HUES48 (cell line): ENCODE results near the gene TCF25.

ENCODE experiments used
- H3K27ac ChIP-seq: one replicate; pipeline ENCODE4 v1.7.0; 2013; ENCODE audit warnings: low read depth, low read length, inconsistent platforms
- H3K27me3 ChIP-seq: 2 replicates; pipeline ENCODE4 v1.6.1; 2013; ENCODE audit warnings: mild to moderate bottlenecking, low read length; ENCODE audit not compliant: control insufficient read depth, insufficient read depth
- H3K36me3 ChIP-seq: 2 replicates; pipeline ENCODE4 v1.6.1; 2013; ENCODE audit warnings: low read length; ENCODE audit not compliant: control insufficient read depth, insufficient read depth
- H3K4me1 ChIP-seq: 2 replicates; pipeline ENCODE4 v1.6.1; 2013; ENCODE audit warnings: mild to moderate bottlenecking, low read length; ENCODE audit not compliant: control insufficient read depth, insufficient read depth
- H3K4me3 ChIP-seq: 2 replicates; pipeline ENCODE4 v1.5.1; 2013; ENCODE audit warnings: mild to moderate bottlenecking, low read depth, low read length
- H3K9ac ChIP-seq: 2 replicates; pipeline ENCODE4 v1.6.1; 2013; ENCODE audit warnings: mild to moderate bottlenecking, low read depth, low read length, moderate library complexity
- H3K9me3 ChIP-seq: 2 replicates; pipeline ENCODE4 v1.6.1; 2013; ENCODE audit warnings: low read length; ENCODE audit not compliant: control insufficient read depth, insufficient read depth

TCF25 gene

GRCh38 chr16:89915303-89916232, 42.2 kb downstream of the TCF25 start:
- Histone ChIP-seq H3K27ac (no peak overlapping the region), H3K4me1 (no peaks in the 10 kb centered on the region; the same call in 1 of the 2 replicates), H3K27me3 (peaks cover 19% of the 10 kb centered on the region), H3K9ac (no peak overlapping the region), H3K9me3 (no peaks in the 10 kb centered on the region), H3K36me3 (peaks cover 11% of the 10 kb centered on the region), H3K4me3 (no peak overlapping the region)

- Histone ChIP-seq H3K36me3 (no peaks in the 10 kb centered on the region), H3K27ac (no peak overlapping the region), H3K9ac (peak overlapping the region; percentile 30; the same call in 1 of the 2 replicates), H3K9me3 (no peaks in the 10 kb centered on the region), H3K27me3 (peaks cover 29% of the 10 kb centered on the region), H3K4me1 (peaks cover 3% of the 10 kb centered on the region), H3K4me3 (peak overlapping the region; percentile 66)
Measured at GRCh38 chr16:89917773-89918452, 44.5 kb downstream of the TCF25 start.

GRCh38 chr16:89918453-89919347, 45.3 kb downstream of the TCF25 start, which contains the start of gene MC1R:
Gene MC1R, plus strand, starts transcription at chr16:89918862. Its CDS starts 397 bp downstream, at chr16:89919259.
- peaks cover 3% of the 10 kb centered on the region for H3K4me1 ChIP-seq
- H3K9me3 ChIP-seq = no peaks in the 10 kb centered on the region
- H3K36me3 ChIP-seq = no peaks in the 10 kb centered on the region
- H3K27me3 ChIP-seq = peaks cover 29% of the 10 kb centered on the region
- H3K9ac ChIP-seq = peak within 1 kb of the TSS; percentile 30; the same call in 1 of the 2 replicates
- H3K4me3 ChIP-seq = peak within 1 kb of the TSS; percentile 66
- no peak within 1 kb of the TSS for H3K27ac ChIP-seq

GRCh38 chr16:89919535-89920406, 46.4 kb downstream of the TCF25 start:
- no peak overlapping the region for H3K27ac ChIP-seq
- no peak overlapping the region for H3K9ac ChIP-seq
- no peak overlapping the region for H3K4me3 ChIP-seq
- H3K27me3 ChIP-seq = peaks cover 29% of the 10 kb centered on the region
- H3K4me1 ChIP-seq = peaks cover 3% of the 10 kb centered on the region
- H3K36me3 ChIP-seq = no peaks in the 10 kb centered on the region
- H3K9me3 ChIP-seq = no peaks in the 10 kb centered on the region

- Histone ChIP-seq H3K9ac (no peak overlapping the region), H3K9me3 (no peaks in the 10 kb centered on the region), H3K27me3 (peaks cover 29% of the 10 kb centered on the region), H3K4me3 (no peak overlapping the region), H3K36me3 (no peaks in the 10 kb centered on the region), H3K4me1 (peaks cover 6% of the 10 kb centered on the region), H3K27ac (no peak overlapping the region)
Measured at GRCh38 chr16:89920723-89921122, 47.3 kb downstream of the TCF25 start.

- Histone ChIP-seq H3K9me3 (no peaks in the 10 kb centered on the region), H3K36me3 (no peaks in the 10 kb centered on the region), H3K9ac (no peak overlapping the region), H3K4me1 (peaks cover 6% of the 10 kb centered on the region), H3K27ac (peak overlapping the region; percentile 91), H3K27me3 (peaks cover 29% of the 10 kb centered on the region), H3K4me3 (peak overlapping the region; percentile 76; the same call in 1 of the 2 replicates)
Measured at GRCh38 chr16:89921131-89921701, 47.8 kb downstream of the TCF25 start.

- no peaks in the 10 kb centered on the region for H3K9me3 ChIP-seq
- peaks cover 29% of the 10 kb centered on the region for H3K27me3 ChIP-seq
- H3K36me3 ChIP-seq = no peaks in the 10 kb centered on the region
- H3K9ac ChIP-seq = peak overlapping the region; percentile 29; the same call in 1 of the 2 replicates
- H3K4me1 ChIP-seq = peaks cover 6% of the 10 kb centered on the region
- H3K4me3 ChIP-seq = peak overlapping the region; percentile 76
- peak overlapping the region; percentile 91 for H3K27ac ChIP-seq
Measured at GRCh38 chr16:89921702-89922476, 48.5 kb downstream of the TCF25 start.

- Histone ChIP-seq H3K27me3 (peaks cover 29% of the 10 kb centered on the region), H3K27ac (peak overlapping the region; percentile 91), H3K9ac (peak overlapping the region; percentile 50; the same call in 1 of the 2 replicates), H3K4me3 (peak overlapping the region; percentile 76), H3K4me1 (peaks cover 6% of the 10 kb centered on the region), H3K9me3 (no peaks in the 10 kb centered on the region), H3K36me3 (no peaks in the 10 kb centered on the region; the same call in 1 of the 2 replicates)
Measured at GRCh38 chr16:89922477-89922883, 49.1 kb downstream of the TCF25 start.
